MM.1S (cell line): Measurements from ENCODE around the gene PLA2G2D.

ENCODE experiments used
- EZH2 ChIP-seq: fragments of 300-600 bp; sonication (generic); optimal IDR thresholded peaks from 2 replicates; pipeline ENCODE3; 2017; ENCODE audit warnings: low read depth, mild to moderate bottlenecking, antibody characterized with exemption, low read length, mixed read lengths
- EZH2phosphoT487 ChIP-seq: fragments of 300-600 bp; sonication (generic); IDR thresholded peaks from 2 replicates; pipeline ENCODE4 v1.6.1; 2018; ENCODE audit warnings: antibody characterized with exemption, low read length
- TF ChIP-seq, protein P1 (sequence below): fragments of 300-600 bp; sonication (generic); IDR thresholded peaks from 2 replicates; pipeline ENCODE4 v1.5.1; 2016; ENCODE audit warnings: antibody characterized with exemption, low read length, mixed read lengths

DNA sequence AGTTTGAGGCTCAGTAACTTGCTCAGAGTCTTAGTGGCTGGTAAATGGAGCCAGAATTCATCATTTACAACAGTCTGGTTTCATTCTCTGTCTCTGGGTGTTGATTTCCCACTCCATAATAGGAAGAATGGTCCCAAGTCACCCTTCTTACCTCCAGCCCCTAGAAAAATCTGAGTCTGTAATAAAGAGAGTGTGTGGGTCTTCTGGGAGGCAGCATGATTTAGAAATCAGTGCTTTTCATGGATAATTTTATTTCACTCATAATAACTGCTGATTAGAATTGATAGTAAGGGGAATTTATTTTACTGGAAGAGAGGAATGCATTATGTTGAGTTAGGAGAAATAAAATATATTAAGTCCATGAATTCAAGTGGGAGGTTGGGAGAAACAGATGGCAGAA lies 2.1 kb downstream of the PLA2G2D start:
- TF ChIP-seq, protein P1, sequence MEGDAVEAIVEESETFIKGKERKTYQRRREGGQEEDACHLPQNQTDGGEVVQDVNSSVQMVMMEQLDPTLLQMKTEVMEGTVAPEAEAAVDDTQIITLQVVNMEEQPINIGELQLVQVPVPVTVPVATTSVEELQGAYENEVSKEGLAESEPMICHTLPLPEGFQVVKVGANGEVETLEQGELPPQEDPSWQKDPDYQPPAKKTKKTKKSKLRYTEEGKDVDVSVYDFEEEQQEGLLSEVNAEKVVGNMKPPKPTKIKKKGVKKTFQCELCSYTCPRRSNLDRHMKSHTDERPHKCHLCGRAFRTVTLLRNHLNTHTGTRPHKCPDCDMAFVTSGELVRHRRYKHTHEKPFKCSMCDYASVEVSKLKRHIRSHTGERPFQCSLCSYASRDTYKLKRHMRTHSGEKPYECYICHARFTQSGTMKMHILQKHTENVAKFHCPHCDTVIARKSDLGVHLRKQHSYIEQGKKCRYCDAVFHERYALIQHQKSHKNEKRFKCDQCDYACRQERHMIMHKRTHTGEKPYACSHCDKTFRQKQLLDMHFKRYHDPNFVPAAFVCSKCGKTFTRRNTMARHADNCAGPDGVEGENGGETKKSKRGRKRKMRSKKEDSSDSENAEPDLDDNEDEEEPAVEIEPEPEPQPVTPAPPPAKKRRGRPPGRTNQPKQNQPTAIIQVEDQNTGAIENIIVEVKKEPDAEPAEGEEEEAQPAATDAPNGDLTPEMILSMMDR: no peak
- TF ChIP-seq EZH2 (no peak), EZH2phosphoT487 (no peak)
